Muscle of back (tissue), 11 donors: ENCODE data around the gene MUC5B. TPM values are rescaled to one million over a fixed set of nuclear protein-coding genes. Genes with fewer than 3 reads are reported as not detected.
A peak's percentile ranks its signal among the peaks of the same experiment; 100 is the strongest.

ENCODE experiments used
- DNase-seq, 3 donors: peaks; one replicate each; pipeline versions ENCODE4 v3.0.0 to v3.0.0-alpha.2; 2013
- polyA plus RNA-seq, 10 donors: library from polyadenylated mRNA; unstranded; fragments of 120-200 nt; gene quantifications; one replicate each; pipeline ENCODE4 v1.2.1, GENCODE V29; 2013; ENCODE audit not compliant: insufficient read length in 10 of 10

MUC5B gene
- polyA plus RNA-seq, 10 donors = 0.01 to 0.36 (median 0.03) TPM; not detected in 2

- no peak for DNase-seq
Observed at GRCh38 chr11:1279674-1280055, 56.8 kb downstream of the MUC5B start.

- no peak for DNase-seq
Observed at GRCh38 chr11:1280116-1281035, 57.5 kb downstream of the MUC5B start.

GRCh38 chr11:1281326-1281973, 58.6 kb downstream of the MUC5B start:
- no peak for DNase-seq

GRCh38 chr11:1281974-1282365, 59.1 kb downstream of the MUC5B start:
- no peak for DNase-seq

DNA sequence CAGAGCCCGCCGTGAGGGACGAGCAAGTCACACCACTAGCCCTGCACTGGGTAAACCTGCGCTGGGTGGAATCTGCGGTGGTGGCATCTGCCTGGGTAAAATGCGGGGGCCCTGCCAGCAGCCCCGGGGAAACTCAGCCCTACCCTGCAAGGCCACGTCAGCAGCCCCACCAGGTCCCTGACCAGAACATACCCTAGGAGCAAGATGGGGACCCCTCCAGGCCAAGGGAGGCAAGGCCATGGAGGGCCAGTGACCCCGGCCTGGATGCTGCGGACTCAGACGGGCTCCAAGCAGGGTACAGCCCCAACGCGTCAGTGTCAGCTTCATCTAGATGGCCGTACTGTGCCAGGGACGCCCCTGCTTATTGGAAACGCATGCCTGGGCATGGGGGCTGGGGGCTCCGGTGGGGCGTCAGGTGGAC, 60.2 kb downstream of the MUC5B start:
- DNase-seq = no peak

GRCh38 chr11:1283906-1284305, 61.0 kb downstream of the MUC5B start:
- DNase-seq = no peak

GRCh38 chr11:1285316-1285744, 62.5 kb downstream of the MUC5B start:
- no peak for DNase-seq

DNA sequence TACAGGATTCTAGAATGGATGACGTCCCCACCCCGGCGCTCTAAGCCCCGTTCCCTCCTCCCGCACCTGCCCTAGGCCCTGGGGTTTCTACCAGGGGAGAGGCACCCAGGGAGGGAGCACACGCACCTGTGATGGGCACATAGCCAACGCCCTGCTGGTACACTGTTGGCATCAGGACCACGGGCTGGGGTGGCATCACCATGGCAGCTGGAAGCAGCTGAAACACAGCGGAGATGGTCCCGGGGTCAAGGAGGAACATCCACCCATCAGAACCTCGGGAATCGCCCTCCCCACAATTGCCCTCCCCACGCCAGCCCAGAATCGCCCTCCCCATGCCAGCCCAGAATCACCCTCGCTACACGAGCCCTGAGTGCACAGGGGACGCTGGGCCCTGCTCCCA, 63.0 kb downstream of the MUC5B start:
- no peak for DNase-seq

GRCh38 chr11:1287928-1288327, 65.1 kb downstream of the MUC5B start:
- DNase-seq = no peak

DNA sequence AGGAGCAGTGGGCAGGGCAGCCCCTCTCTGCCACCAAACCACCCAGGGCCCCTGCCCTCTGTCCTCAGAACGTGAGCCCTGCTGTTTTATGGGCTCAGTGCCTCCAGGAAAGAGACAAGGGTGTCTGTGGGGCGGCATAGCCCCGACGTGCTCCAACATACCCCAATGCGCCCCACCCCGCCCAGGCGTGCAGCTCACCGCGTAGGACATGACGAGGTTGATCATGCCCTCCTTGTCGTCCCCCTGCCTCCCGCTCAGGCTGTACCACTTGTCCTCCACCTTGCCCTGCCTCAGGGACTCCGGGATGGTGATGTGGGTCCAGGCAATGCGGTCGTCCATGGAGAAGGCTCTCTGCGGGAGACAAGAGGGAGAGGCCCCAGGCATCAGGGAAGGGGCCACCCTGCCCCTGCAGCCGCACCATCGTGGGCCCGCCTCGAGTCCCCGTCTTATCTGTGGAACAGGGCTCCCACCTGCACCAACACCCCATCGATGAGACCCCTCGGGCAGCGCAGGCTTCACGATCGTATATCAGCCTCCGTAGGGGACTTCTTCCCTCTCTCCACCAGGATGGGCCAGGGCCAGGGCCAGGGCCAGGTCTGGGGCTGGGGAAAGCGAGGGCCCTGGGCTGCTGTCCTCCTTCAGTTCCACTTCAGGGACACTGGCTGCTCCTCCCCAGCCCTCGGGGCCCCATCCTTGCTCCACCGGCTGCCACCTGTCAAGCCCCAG, 65.7 kb downstream of the MUC5B start:
- no peak for DNase-seq

- no peak for DNase-seq
Observed at GRCh38 chr11:1289211-1289935, 66.5 kb downstream of the MUC5B start.

GRCh38 chr11:1290052-1291040, 67.5 kb downstream of the MUC5B start:
- DNase-seq = no peak

DNA sequence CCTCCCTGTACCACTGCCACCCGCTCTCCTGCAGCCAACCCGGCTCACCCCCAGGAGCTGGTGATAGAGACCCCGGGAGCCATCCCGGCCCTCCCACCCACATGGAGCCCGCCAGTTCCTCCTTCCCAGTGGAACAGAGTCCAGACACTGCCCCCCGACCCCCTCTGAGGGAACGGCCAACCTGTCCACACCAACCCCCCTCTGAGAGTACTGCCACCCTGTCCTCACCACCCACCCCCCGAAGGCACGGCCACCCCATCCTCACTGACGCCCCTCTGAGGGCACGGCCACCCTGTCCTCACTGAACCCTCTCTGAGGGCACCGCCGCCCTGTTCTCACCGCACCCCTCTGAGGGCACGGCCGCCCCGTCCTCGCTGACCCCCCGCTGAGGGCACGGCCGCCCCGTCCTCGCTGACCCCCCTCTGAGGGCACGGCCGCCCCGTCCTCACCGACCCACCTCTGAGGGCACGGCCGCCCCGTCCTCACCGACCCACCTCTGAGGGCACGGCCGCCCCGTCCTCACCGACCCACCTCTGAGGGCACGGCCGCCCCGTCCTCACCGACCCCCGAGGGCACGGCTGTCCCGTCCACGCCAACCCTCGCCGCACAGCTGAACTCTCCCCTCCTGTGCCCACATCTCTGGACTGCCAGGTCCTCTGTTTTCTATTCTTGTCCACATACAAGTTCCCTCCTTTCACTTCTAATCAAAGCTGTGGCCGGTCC, 68.6 kb downstream of the MUC5B start:
- DNase-seq = no peak

- no peak for DNase-seq
Observed at GRCh38 chr11:1292018-1292643, 69.3 kb downstream of the MUC5B start.

GRCh38 chr11:1292644-1293618, 70.1 kb downstream of the MUC5B start:
- no peak for DNase-seq

GRCh38 chr11:1293619-1294015, 70.8 kb downstream of the MUC5B start:
- peak in 1 of 3 donors; percentile 20 for DNase-seq

DNA sequence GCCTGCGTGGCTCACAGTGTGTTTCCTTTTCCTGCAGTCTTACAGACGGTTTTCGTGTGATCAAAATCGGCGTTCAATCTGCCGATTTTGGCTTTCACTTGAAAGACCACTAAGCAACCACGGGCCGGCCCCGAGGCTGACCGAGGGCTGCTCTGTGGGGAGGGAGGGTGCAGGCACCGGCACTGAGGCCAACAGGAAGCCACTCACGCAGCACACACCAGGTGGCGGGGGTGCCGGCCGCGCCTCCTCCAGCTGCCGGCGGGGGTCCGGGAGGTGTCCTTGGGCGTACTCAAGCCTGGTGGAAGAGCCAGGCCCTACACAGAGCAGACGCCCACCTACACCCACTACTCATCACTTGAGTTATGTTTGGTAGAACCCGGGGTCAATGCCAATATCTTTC, 72.2 kb downstream of the MUC5B start:
- no peak for DNase-seq

DNA sequence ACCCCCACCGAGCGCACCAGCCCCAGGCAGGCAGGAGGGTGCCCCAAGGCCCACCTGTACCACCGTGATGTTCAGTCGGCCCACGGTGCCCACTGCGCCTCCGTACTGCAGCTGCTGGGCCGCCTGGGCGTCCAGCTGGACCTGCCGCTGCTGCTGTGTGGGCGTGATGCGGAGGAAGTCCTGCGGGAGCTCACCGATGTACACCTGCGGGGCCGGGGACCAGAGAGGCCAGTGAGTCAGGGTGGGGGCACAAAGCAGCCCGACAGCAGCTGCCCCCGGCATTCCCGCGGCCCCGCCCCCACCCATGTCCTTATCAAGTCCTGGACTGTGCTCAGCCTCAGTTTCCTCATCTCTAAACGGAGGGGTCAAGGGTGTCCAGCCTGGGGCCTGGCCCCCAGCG, 72.7 kb downstream of the MUC5B start:
- no peak for DNase-seq
